Measurements from ENCODE around the gene XXYLT1. TPM values are rescaled to one million over a fixed set of nuclear protein-coding genes. Genes with fewer than 3 reads are reported as not detected.

Gene XXYLT1
- total and polyA plus RNA-seq, 9 of the 15 experiments (the other 6 are each of a cell fraction or from before 2014, with no cell fraction given): 1.9 to 18.9 (median 15.0) TPM

GRCh38 chr3:195271410-195272243, 668 bp upstream of the XXYLT1 start (continued):
- TF ChIP-seq USF2 (CRISPR knock-in tag; IDR thresholded peaks at IDR 0.05): peak; percentile 90
- no peak for TF ChIP-seq ZBTB34 (CRISPR knock-in tag; IDR thresholded peaks at IDR 0.05)
- TF ChIP-seq UBTF (IDR thresholded peaks at IDR 0.05; ENCODE audit: borderline replicate concordance in 1 of 2, low read depth in 2 of 2, low read length in 2 of 2): 0 out of 4 replicates have a peak, but pooled peaks of 1 of the 2 experiments have one; percentile 8
- TF ChIP-seq ZNF395 (CRISPR knock-in tag; IDR thresholded peaks at IDR 0.05): no peak
- no peak for TF ChIP-seq STAT5B (CRISPR knock-in tag; IDR thresholded peaks at IDR 0.05)
- TF ChIP-seq SRF (CRISPR knock-in tag; IDR thresholded peaks at IDR 0.05): 0 out of 4 replicates have a peak, but pooled peaks of 1 of the 2 experiments have one; percentile 23
- TF ChIP-seq ZNF512 (tag; IDR thresholded peaks at IDR 0.05): no peak
- 0 out of 2 replicates have a peak, but pooled peaks have one; percentile 75 for TF ChIP-seq ZNF830 (CRISPR knock-in tag; IDR thresholded peaks at IDR 0.05)
- no peak for TF ChIP-seq IRF1 (CRISPR knock-in tag; IDR thresholded peaks at IDR 0.05; ENCODE audit: borderline replicate concordance)
- TF ChIP-seq DIDO1 (tag; IDR thresholded peaks at IDR 0.05; ENCODE audit: low read depth): no peak
- TF ChIP-seq L3MBTL2 (IDR thresholded peaks at IDR 0.05): peak; percentile 87
- peak; percentile 19 for TF ChIP-seq POLR2B (IDR thresholded peaks at IDR 0.05; ENCODE audit: low read depth, partially characterized antibody)
- TF ChIP-seq ZC3H8 (IDR thresholded peaks at IDR 0.05): no peak
- TF ChIP-seq EP400 (IDR thresholded peaks at IDR 0.05): peak; percentile 52
- peak; percentile 83; the same call in 1 of the 2 replicates for TF ChIP-seq CBX1 (IDR thresholded peaks at IDR 0.05; ENCODE audit: low read depth)
- peak; percentile 98 for TF ChIP-seq DEAF1 (CRISPR knock-in tag; IDR thresholded peaks at IDR 0.05)

Measured in K562 (cell line).